HPDE6-E6E7 (cell line): ENCODE results near the gene REEP3.
"Not testable (repeated sequence)": the region's sequence is repeated elsewhere in the genome, so short reads cannot be mapped to it uniquely, and the experiment has no call there.

Experiments used
- DNase-seq: peaks from one replicate; pipeline ENCODE4 v3.0.0; 2011; ENCODE audit warnings: missing footprints; ENCODE audit errors: extremely low spot score

Gene REEP3

DNA sequence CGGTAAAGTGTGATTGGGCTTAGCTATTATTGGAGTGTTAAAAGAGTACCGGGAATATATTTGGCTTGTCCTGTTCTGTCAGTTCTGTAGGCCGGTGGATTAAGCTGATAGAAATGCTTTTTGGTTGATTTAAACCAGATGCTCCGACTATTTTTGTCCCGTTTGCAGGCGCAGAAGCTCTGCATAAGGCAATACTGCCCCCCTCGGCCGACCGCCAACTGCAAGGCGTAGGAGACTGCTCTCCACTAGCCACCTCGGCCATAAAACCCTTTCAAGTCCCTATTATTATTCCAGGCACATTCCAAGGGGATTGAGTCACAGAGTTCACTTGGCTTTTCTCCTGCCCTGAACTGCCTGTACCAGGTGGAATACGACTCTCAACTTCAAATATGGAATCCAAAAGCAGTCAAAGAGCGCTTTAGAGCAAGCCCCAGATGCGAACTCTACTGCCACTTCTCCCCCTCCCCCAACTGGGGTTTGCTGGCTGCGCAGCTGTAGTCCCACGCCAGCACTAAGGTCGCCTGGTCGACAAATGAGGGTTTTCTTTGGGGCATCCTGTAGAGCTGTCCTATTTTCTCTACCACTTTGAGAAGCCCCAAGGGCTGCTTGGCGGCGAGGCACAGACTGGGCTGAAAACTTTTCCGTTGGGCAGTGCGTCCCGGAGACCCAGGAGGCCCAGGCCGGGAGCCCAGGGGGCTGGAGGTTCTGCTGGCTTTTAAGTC, 108.3 kb downstream of the REEP3 start:
- DNase-seq: peak; percentile 83

DNA sequence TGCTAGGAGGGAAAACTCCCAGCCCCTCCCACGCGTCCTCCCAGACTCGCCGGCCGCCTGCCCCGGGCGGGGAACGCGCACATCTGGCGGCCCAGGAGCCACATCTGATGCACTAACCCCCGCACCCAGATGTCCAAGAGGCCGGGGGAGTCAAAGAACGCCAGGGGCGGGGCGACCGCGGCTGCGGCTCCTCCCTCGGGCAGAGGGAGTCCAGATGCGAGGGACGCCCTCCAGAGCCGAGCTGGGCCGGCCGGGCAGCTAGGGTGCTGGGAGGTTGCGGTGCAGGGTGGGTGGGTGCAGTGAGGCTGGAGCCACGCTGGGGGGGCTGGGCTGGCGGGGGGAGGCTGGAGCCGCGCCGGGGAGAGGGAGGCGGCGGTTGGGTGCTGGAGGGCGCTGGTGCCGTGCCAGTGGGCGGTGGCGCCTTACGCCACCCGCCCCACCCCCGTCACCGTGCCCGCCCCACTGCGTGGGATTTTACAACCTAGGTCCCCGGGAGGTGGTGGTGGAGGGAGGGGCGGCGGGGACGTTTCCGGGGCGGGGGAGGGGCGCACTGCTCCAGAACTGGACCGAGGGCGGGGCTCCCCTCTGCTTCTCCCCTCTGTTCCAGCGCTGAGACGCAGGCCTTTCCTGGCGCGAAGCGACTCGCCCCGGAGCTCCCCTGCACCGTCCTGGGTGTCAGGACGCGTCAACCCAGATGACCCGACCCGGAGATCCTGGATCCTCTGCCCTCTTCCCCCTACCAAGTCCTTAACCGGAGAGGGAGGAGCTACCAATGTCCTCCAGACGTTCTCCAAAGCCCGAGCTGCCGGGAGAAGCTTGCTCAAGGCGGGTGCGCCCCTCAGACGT, 109.1 kb downstream of the REEP3 start:
- peak; percentile 64 for DNase-seq

DNA sequence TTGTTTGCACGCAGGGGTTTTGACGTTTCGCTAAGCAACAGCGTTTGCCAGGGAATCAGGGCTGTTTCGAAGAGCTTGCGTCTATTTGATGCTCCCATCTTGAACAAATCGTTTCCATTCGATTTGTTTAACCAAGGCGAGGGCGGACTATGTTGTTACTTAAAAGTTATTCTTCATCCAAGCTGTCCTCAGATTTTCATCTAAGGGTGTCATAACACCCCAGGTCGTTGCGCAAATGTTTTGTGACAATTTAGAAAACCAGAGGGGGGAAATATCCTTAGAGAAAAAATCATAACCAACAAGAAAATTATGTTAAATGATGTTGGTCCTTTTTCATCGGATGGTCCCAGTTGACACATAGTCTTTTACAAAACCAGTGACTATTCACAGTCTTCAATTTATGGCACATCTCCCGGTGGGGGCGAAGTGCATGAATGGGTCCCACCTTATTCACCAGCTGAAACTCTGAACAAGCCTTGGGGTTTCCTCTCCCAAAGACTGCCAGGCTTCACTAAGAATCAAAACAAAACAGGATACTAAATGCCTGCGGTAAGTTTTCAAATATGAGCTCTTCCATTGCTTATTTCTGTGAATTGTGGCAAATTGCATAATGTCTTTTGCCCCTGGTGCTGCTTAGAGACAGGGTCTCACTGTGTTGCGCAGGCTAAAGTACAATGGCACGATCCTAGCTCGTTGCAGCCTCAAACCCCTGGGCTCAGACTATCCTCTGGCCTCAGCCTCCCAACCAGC, 109.9 kb downstream of the REEP3 start:
- DNase-seq: no peak

DNA sequence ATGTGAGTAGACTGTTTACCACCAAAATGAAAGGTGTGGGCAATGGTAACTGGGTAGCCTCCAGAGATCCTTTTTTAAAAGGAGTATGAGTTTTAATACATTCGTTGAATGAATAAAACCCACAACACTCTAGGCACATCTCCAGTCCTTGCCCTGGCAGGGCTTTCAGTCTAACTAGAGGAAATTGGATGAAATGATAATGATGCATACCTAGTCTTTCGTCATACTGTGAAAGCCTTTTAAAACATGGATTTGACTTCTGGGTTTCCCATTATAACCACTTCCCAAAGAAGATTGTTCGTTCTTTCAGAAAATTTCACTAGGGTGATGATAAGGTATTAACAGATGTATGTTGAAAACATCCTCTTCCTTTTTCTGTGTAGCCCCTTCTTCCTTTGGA, 110.8 kb downstream of the REEP3 start:
- no peak for DNase-seq

DNA sequence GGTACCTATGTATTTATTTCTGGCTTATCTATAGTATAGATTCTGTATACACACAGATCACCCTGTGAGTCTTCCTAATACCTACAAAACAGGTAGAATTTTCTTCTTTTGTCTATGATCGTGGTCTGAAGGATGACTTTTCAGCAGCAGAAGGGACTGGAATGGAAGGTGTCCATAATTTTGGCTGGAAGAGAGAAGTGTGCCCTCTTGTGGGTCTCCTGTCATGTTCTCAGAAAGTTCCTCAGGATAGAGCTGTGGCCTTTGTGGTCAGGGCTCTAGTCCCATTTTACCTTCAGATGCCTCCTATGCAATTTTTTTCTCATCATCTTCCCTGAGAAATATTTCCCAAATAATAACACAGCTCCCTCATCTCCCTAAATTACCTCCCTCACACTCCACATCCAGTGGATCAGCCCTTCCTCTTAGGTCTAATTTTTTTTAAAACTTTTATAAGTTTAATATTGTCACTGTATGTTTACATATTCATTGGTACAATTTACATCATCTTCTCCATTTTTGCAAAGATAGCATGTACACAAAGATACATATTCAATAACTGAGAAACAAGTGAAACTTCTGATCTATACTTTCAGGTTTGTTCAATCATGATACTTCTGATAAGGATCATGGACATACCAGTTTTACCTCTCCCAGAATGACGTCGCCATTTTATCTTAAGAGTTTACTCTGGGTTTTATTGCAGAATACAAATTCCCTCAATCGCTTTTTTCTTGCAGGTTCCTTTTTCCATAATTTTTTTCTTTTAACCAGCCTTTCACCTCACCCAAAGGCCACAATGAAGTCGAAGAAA, 112.7 kb downstream of the REEP3 start:
- no peak for DNase-seq

DNA sequence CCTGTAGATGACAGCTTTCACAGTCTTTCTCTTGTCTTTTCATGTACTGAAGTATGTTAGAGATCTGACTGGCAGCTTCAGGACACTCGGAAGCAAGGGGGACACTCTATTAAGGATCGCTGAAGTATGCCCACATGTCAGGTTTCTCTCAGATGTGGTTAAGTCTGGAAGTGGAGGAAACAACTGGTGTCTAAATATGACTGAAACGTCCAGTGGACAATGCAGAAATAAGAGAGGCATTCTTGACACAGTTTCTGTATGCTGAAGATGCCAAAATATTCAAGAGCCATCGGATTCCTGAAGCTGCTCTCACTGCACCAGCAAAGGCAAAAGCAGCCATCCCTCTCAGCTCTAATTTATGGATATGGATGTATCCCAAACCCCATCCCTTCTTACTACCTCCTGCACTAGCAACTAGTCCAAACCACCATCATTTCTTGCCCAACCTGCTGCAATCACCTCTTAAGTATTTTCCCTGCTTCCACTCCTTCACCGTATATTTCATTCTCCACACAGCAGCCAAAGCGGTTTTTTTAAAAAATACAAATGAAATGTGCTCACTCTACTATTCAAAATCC, 113.4 kb downstream of the REEP3 start:
- no peak for DNase-seq

DNA sequence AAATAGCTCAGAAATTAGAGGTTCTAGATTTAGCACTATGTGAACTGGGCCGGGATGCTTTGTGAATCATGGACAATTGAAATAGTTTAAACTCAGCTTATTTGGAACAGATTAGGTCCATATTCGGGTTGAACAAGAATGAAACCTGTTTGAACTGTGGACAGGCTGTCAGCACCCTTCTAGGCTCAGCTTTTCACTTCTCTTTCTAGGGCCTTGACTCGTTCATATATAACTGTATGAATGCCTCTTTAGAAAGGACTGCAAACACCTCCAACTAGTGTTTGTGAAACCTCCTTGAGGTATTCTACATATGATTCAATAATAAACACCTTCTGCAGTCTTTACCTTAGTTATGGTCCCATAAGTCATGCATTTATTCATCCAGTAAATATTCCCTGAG, 115.6 kb downstream of the REEP3 start:
- no peak for DNase-seq

DNA sequence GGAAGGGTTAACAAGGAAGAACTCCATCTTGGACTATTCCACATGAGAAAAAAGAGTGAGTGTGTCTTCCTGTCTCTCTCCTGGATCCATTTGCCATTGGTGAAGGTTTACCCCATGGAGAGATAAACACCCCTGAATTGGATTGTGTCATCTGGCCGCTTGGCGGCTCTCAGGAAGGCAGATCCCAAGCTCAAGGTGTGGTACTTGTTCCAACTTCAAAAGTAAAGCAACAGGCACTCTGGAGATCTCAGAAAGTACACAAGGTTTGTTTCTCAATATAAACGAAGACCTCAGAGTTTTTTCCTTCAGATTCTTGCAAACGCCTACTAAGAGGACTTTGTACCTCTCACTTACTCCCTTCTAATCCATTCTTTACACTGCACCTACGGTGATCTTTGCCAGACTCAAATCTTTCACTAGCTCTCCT, 116.7 kb downstream of the REEP3 start:
- no peak for DNase-seq

DNA sequence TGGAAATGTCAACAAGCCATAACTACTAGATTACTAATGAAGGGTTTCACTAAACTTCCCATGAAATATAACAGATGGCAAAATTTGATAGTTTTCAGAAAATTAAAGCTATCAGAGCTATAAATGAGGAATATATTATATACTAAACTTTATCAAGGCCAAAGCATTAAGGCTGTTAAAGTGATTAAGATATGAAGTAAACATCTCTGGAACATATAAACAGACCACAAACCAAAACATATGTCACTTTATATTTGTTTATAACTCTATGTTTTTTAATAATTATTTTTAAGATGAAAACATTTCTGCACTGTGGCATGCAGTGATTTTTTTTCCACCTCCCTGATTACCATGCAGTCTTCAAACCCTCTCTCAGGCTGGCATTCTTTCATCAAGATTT, 120.2 kb downstream of the REEP3 start:
- DNase-seq: no peak

DNA sequence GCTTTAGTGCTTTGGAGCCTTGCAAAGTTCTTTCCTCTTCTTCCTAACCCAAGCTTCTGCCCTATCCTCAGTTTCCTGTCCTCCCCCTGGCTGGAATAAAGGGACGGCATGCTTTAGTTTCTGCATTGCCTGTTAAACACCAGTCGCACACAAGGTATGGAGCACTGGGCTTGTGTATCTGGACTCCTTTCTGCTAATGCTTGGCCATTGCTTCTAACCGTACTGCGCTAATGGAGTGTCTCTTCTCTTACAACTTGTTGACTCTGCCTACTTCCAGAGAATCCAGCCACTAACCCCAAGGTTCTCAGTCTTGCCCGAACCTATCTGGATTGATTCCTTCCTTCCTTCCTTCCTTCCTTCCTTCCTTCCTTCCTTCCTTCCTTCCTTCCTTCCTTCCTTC, 120.6 kb downstream of the REEP3 start:
- DNase-seq: no peak

DNA sequence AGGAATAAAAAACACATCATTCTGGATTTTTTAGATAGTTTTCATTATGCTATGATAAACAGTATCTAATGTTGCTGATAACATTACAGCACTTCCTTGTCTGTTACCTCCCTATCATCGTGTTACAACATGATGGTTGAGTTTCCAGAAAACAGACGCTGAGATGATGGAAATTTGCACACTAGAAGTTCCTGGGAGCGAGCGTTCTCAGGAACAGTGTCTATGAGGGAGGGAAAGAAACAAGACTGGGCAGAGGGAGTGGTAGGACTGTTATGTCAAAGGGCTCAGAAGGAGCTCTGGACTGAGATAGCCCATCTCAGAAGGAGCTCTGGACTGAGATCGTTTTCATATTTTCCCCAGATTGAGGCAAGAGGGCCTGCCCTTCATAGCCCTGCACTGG, 121.6 kb downstream of the REEP3 start:
- DNase-seq: no peak

DNA sequence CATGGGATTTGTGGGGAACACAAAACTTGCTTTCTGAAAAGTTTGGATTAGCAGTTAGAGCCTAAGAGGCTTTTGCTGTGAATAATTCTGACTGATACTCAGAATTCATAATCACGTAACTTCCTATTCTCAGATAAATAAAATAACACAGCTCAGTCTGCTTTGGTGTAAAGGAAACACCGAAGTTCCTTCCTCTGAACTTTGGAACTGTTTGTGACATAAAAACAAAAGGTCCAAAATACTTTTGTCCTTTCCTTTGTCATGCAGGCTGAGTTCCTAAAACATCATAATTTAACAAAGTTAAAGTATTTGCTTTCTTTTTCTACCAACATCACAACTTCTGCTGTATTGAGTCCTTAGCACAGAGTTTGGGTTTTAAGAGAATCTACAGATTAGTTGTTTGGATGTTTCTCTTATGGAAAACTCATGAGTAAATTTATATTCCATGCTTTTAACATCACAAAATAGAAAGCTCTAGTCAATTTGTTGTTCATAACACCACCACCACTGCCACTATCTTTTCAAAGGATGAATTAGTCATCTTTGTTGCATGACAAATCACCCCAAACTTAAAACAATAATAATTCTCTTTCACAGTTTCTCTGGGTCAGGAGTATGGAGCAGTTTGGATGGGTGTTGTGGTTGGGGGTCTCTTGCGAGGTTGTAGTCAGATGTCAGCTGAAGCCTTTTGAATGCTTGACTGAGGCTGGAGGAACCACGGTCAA, 123.4 kb downstream of the REEP3 start:
- DNase-seq: no peak

DNA sequence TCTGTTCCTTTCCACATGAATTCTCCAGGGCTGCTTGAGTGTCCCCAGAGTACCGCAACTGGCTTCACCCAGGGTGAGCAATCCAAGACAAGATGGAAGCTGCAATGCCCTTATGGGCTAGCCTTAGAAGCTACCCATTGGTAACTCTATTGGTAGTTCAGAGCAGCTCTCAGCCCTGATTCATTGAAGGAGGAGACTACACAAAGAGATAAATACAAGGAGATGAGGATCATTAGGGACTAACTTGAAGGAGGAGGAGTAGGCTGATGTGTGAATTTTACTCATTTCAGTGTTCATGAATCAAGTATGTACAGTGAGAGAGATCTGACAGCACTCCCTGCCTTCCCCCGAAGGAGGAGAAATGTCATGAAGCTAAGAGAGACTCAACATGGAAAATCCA, 124.0 kb downstream of the REEP3 start:
- no peak for DNase-seq

DNA sequence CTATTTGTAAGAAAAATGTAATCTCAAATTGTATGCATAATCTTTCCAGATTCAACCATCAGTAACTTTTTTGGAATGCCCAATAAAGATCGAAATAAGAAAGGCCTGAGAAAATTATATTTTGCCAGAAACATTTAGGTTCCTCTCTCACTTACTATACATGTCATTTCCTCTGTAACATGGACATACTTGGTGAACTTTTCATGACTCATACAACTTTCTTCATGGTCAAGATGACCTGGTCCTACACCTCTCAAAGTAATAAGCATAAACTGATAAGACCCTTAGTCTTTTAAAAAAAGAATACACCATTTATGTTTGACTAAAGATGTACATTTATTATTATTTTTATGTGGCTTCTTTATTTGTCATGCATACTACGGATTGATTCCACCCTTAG, 125.3 kb downstream of the REEP3 start:
- DNase-seq: no peak

DNA sequence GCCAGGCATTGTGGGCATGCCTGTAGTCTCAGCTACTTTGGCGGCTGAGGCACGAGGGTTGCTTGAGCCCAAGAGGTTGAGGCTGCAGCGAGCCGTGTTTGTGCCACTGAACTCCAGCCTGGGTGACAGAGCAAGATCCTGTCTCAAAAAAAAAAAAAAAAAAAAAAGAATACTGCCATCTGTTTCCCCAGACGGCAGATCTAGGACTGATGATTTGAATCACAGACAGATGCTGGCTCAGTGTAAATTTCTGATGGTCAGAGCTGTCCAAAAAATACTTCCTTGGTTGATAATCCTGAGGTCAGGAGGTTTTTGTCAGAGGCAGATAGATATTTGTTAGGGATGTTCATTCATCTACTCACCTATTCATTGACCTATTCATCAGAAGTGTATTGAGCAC, 130.7 kb downstream of the REEP3 start:
- no peak for DNase-seq

DNA sequence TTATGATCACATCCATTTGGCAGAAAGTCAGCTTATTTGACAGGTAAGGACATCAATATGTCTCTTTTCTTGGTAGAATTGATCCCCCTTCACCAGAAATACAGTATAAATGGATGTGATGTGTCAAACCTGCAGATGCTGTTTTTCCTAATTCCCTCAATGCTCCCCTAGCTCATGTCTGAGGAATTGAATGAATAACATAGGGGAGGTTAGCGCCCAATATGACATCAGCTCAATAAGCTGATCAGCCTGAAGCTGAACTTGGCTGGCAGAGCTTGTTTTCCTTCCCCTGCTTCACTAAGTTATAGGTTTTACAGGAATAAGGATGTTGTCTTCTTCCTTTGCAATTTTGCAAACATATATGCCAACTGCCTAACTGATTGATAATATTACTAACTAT, 132.5 kb downstream of the REEP3 start:
- no peak for DNase-seq

DNA sequence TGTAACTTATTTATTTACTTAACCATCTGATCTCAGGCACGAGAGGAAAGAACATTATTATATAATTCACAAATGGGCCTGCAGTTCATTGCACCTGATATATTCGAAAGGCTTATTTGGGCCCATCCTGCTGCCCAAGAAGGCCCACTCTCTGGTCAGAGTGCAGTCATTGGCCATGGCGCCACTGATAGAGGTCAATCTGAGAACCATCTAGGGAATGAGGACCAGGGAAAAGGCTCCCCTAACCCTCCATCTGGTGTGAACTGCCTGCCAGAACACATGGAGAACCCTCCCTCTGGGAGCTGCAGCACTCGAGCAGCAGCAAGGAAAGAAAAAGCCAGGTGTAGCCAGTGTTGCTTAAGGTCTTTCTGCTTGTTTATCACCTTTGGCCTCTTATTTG, 136.6 kb downstream of the REEP3 start:
- DNase-seq: no peak

DNA sequence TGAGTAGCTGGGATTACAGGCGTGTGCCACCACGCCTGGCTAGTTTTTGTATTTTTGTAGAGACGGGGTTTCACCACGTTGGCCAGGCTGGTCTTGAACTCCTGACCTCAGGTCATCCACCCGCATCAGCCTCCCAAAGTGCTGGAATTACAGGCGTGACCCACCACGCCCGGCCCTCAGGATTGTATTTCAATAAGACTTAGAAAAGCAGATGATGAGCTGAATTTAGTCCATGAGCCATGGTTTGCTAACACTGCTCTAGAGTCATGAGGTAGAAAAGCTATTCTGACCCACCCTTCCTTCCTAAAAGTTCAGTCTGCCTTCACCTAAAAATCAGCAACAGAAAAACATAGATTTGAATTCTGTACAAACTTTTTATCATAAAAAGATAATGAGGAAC, 139.7 kb downstream of the REEP3 start:
- not testable (repeated sequence) for DNase-seq

DNA sequence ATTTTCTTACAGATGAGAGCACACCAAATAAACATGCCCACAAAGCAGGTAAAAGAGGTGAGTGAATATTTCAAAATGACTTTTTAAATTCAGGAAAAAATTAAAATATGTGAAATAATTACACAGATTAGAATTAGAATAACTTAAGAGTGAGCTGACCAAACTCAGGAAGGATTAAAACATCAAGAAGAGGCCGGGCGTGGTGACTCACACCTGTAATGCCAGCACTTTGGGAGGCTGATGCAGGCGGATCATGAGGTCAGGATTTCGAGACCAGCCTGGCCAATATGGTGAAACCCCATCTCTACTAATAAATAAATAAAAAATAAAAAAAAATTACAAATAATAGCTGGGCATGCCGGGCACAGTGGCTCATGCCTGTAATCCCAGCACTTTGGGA, 140.1 kb downstream of the REEP3 start:
- no peak for DNase-seq

DNA sequence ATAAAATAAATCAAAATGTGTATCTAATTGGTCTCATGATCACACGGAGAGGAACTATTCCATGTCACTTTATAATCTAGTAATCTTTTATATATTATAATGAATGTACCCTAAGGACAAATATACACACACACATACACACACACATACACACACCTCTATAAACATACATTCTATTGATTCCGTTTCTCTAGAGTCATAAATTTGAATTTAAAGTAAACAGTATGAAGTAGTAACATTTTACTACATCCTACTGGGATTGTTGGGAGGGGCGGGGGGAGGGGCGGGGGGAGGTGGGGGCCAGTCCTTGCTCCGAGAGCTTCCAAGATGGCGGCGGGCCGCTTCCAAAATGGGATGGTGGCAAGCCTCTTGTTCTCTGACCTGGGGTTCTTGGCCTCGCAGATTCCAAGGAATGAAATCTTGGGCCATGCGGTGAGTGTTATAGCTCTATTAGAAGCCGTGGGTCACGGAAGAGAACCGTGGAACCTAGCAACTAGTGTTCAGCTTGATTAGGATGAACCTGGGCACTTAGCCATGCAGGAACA, 143.2 kb downstream of the REEP3 start:
- no peak for DNase-seq
